Measurements from ENCODE around the gene TALDO1. TPM values are rescaled to one million over a fixed set of nuclear protein-coding genes. Genes with fewer than 3 reads are reported as not detected.
A peak's percentile ranks its signal among the peaks of the same experiment; 100 is the strongest.

Gene TALDO1
- total RNA-seq, 1 donor from 2014 or later, result 86.7 TPM

DNA sequence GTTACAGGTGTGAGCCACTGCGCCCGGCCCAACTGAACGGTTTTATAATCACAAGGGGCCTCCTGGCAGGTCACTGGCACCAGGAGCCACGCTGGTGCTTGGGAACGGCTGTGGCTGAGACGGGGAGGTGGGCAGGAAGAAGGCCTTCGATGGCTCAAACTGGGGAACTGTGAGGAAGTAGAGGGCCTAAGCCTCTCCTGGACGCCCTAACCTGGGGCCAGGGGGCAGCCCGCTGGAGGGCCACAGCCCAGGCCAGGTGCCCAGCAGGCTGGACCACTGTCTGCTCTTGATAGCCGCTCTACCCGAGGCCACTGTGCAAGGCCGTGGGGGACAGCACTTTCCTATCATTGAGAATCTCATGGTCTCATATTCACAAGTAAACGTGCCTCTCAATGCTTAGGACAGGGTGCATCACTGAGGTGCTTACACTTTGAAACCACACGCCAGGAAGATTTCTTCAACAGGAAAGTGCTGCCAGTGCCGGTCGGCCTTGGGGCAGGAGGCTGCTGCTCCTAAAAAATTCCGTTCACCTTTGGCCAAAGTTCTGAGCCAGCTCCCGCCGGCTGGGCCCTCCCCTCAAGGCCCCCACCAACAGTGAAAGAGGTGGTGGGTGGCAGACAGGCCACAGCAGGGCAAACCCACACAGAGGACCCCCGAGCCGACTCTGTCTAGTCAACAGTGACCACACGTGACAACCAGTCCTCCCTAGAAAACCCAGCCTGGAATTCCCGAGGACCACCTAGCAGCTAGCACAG lies 22.8 kb downstream of the TALDO1 start:
- no peak for DNase-seq (ENCODE audit: low read depth in 2 of 2)

DNA sequence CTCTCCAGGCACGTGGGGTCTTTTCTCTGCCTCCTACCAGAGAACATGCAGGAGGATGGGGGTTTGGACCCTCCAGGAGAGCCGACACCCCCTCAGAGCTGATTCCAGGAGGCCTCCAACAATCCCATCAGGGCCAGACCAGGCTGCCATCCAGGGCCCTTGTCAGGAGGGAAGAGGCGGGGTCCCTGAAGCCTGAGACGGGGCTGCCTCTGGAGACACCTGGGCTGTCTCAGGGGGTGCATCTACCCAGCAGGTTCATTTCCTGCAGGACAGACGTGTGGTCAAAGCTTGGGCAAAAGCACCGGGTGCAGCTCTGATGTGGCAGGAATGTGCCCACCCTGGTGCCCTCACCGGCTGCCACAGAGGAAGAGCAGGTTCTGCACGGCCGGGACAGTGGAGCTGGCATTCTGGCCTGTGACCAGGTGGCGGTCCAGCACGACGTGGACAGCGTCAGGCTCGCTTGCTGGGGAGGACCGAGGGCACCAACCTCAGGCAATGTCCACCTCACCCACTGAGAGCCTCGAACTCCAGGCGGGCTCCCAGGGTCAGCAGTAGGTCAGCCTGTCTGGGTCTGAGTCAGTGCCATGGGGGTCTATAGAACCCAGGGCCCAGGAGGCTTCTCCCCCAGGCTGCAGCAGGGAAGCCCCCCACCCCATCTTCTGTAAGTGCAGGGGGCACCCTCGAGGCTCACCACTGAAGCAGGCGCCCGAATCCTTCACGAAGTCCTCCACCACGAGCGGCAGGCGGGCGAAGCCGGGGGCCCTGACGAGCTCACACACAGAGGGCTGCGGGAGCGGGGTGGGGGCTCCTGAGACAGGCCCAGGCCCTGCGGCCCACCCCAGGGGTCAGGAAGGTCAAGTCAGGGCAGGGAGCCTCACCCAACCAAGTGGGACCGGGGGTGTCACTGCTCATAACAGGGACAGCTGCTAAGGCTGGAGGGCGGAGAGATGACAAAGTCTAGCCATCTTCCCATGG lies 23.7 kb downstream of the TALDO1 start:
- no peak for DNase-seq (ENCODE audit: low read depth in 2 of 2)

DNA sequence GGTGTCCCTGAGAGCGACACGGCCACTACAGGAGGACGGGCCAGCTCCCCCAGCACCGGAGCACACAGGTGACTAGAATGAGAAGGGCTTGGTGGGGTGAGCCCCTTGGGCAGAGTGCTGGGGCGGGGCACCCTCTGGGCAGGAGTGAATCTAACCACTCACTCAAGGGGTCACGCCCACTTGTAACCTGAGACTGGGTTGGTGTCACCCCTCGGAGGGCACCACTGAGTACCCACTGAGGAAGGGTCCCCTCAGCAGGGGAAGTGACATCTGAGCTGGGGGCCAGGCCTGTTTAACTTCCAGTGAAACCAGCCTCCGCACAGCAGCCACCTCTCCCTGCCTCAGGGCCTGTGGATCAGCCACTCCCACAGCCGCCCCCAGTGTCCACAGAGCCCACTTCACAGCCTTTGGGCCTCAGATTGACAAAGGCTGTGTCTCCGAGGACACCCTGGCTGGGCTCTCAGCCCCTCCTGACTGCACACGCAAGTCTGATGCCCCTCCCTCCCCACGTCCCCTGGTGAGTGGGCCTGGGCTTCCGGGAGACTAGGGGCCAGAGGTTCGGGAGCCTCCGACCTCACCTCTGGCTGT lies 24.4 kb downstream of the TALDO1 start:
- no peak for DNase-seq (ENCODE audit: low read depth in 2 of 2)

DNA sequence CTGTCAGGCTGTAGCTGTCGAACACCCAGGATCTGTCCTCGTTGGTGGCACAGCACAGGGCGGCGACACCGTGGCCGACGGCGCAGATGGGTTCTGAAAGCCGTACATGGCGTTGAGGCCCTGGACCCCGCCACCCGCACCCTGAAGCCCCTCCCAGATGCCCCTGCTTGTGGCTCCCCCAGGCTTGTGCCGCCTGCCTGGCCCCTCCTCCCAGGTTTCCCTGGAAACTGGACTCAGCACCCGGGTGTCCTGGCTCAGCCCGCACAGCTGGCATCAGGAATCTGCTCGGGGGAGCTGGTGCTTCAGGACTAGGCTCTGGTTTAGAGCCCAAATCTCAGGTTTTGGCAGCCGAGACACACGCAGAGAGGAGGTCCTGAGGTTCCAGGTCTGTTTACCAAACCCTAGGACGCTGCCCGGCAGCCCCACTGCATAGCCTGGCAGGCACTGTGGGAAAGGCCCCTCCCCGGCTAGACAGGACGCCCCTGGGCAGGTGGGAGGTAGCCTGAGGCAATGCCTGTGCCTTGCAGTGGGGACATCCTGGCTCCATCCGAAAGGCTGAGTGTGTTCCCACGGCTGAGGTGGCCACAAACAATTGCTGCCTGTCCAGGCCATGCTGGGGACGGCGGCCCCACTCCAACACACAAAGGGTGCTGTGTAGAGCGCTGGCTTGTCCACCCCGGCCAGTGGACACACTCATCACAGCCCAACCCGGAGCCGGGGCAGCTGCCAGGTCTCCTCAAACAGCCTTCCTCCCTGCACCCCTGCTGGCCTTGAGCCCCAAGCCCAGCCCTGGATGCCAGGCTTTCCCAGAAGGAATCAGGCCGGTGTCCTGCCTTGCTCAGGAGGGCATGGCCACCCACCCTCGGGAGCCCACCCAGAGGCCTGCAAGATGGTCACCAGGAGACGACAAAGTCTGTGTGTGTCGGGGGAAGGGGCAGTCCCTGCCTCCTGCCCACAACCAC lies 25.4 kb downstream of the TALDO1 start:
- no peak for DNase-seq (ENCODE audit: low read depth in 2 of 2)

DNA sequence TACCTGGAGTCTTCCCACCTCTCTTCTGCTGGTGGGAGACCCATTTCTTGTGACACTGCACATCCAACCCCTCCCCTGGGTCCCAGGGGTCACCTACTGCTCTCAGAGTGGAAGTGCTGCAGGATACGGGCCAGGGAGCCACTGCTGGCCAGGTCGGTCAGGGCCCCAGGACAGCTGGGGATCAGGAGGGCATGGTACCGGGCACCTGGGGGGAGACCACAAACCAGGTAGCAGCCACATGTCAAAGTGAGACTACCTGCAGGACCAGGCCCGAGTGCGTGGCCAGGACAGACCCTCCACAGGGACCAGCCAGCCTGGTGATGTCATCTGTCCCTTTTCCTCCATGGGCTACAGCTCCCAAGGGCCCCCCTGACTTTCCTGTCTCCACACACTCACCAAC lies 26.2 kb downstream of the TALDO1 start:
- no peak for DNase-seq (ENCODE audit: low read depth in 2 of 2)

DNA sequence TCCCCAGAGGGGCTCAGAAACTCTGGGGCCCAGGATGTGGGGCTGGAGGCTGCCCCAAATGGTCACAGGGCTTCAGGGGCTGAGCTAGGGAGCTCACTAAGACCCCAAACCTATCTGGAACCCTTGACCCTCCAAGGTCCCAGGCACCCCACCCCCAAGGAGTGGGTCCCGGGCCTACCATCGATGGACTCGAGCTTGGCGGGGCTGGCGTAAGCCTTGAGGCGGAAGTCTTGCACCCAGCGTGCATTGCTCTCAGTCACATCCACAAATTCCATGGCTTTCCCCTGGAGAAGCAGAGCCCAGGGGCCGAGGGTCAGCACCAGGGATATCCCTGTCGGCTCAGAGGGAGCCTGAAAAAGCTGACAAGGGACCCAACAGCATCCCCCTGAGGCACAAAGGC lies 26.6 kb downstream of the TALDO1 start:
- DNase-seq (ENCODE audit: low read depth in 2 of 2), result no peak

DNA sequence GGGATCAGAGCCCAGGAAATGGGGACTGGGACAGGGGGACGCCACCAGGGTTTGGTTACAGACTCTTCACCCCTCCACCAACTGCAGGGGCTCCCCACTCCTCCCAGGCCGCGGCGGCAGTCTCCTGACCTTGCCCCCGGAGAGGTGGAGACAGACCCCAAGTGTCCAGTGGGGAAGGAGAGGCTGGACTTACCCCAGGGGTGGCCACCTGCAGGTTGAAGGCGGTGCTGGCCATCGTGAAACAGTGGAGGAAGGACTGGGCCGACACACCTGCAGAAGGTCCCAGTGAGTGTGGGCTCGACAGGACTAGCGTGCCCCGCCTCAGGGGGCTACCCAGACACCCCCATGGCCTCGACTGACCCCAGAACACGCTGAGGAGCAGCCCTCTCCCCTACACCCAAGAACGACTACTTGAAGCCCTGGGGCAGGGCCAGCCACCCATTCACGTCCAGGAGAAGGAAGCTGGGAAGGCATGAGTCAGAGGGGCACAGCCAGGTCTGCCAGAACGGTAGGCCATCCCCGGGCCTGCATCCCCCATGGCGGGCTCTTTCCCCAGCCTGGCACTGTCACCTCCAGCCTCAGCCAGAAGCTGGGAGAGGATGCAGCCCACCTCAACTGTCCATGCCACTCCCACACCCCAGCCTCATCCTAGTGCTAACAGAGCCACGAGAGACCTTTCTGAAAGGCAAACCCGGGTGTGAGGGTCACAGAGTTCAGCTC lies 27.8 kb downstream of the TALDO1 start:
- peak in 1 of 2 donors; percentile 65 for DNase-seq (ENCODE audit: low read depth in 2 of 2)

DNA sequence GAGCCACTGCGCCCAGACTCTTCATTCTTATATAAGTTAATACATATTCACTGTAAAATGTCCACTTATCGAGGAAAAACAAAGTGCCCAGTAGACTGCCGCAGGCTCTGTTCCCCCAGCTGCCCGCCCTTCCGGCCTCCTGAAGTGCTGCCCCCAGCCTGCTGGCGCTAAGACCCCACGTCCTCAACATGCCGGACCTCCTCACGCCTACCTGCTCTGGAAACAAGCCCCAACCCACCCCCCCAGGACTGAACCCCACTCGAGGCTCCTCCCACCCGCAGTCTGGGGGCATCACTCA lies 28.9 kb downstream of the TALDO1 start:
- no peak for DNase-seq (ENCODE audit: low read depth in 2 of 2)

DNA sequence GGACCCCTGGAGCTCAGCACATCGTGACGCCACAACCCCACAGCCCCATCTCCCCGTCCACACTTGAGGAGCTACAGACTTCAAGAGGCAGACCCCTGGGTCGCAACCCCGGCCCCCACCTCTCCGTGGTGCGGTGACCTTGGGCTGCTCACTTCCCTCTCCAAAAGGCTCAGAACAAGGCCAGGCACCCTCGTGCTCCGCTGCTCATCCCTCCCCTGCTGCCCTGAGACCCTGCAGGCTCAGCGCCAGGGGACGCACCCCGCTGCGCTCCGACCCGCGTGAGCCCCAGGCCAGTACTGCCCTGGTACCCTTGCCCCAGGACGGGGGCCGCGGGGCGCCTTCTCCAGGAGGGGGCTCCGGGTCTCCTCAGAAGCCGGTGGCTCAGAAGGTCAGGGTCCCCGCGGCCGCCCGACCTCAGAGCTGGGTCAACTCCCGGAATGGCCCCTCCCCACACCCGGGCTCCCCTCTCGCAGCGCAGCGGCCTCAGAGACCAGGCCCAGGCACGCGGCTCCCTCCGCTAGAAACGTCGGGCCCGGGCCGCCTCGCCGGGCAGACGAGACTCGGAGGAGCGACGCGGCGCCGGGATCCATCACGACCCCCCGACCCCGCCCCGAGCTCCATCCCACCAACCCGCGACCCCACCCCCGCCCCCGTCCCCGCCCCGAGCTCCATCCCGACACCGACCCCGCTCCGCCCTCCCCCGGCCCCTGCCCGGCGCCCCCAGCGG lies 29.5 kb downstream of the TALDO1 start:
- DNase-seq (ENCODE audit: low read depth in 2 of 2), result peak; percentile 40 to 50

DNA sequence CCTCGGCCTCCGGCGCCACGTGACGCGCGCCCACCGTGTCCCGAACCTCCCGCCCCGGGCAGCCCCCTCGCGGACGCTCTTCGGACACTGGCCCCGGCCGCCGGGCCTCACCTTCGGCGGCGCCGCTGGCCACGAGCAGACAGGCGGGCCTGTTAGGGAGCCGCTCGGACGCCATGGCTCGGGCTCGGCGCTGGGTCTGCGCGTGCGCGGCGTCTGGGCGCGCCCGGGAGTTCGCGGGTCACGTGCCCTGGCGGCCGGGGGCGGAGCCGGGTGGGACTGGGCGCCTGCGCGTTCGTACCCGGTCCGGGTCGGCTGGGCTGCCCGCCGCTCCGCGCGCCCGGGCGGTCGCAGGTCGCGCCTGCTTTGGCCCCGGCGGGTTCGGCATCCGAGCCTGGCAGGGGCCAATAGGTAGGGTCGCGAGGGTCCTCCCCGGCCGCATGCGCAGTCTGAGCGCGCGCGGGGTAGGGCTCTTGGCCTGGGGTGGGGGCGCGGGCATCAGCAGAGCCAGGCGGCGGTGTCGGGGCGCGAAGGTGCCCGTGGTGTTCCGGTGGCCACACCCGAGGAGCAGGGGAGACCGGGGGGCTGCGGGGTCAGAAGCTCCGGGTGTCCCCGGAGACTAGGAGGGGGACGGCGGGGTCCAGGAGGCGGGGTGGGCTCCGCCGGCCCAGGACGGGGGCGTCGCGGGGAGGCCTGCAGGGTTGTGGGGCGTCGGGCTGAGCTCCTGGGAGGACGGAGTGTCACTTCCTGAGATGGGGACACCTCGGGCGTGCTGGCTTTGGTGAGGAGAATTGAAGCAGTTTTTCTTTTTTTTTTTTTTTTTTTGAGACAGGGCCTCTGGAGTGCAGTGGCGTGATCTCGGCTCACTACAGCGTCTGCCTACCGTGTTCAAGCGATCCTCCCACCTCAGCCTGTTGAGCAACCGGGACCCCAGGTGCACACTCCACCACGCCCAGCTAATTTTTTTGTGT lies 30.3 kb downstream of the TALDO1 start, which contains the start of gene GATD1:
Gene GATD1, minus strand, starts transcription at position 200 of the 968 bp plus-strand sequence. Its CDS starts 25 bp downstream, at position 175.
- DNase-seq (ENCODE audit: low read depth in 2 of 2), result peak; percentile 87 to 92

DNA sequence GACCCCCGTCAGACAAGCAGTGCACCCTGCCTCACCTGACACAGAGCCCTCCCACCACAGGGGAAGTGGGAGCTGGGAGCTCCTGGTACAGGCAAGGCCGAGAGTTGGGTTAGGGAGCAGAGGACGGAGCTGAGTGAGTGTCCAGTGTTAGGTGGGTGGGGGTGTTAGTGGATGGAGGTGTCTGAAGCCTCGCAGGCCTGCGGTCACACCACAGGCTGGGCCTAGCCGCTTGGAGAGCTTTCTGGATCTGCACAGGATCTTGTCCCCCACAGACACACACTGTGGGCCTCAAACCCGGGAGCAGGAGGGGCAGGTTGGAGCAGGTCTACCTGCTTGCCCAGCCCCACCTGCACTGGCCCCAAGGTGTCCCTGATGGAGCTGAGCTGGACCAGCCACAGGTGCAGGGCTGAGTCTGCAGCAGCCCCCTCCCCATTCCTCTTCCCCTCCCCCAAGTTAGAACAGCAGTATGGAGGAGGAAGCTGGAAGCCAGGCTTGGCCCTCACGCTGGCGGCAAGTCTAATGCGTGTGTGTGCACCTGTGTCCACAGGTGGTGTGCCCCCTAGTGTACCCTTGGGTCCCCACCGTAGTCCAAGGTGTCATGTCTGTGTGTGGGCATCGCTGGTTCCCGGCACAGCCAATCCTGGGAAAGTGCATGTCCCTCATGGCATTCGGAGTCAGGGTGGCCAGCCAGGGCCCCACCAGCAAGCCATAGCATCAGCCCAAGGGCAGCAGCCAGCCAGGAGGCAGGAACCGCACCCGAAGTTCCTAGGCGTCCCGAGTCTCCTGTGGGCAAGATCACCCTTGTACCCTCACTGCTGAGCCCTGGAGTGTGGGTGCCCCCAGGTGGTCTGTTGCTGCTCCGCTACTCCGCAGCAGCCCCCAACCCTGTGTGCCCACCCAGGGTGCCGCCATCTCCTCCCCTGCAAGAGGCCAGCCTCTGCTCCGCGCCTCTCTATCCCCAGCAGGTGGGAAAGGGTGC lies 32.0 kb downstream of the TALDO1 start:
- DNase-seq (ENCODE audit: low read depth in 2 of 2), result no peak

DNA sequence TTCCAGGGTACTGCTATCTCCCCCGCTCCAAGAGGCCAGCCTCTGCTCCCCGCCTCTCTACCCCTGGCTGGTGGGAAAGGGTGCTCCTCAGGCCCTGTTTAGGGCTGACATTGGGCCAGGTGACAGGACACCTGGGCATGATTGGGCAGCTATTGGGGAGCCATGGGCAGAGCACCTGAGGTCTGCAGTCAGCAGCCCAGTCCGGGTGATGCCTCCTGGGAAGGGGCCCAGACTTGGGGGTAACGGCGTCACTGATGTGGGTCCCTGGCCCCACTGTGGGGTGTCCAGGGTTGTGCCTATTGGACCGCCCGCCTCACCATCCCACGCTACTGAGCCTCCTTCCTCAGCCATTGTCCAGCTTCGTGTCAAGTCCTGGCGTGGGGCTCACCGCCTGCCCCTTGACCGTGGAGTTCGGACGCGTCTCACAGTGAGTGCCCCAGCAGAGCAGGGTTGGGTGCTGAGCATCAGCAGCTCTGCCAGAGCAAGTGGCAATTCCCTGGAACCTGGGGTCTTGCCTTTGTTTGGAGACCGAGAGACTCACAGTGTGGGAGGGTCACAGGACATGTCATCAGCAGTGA lies 32.8 kb downstream of the TALDO1 start:
- DNase-seq (ENCODE audit: low read depth in 2 of 2), result no peak

DNA sequence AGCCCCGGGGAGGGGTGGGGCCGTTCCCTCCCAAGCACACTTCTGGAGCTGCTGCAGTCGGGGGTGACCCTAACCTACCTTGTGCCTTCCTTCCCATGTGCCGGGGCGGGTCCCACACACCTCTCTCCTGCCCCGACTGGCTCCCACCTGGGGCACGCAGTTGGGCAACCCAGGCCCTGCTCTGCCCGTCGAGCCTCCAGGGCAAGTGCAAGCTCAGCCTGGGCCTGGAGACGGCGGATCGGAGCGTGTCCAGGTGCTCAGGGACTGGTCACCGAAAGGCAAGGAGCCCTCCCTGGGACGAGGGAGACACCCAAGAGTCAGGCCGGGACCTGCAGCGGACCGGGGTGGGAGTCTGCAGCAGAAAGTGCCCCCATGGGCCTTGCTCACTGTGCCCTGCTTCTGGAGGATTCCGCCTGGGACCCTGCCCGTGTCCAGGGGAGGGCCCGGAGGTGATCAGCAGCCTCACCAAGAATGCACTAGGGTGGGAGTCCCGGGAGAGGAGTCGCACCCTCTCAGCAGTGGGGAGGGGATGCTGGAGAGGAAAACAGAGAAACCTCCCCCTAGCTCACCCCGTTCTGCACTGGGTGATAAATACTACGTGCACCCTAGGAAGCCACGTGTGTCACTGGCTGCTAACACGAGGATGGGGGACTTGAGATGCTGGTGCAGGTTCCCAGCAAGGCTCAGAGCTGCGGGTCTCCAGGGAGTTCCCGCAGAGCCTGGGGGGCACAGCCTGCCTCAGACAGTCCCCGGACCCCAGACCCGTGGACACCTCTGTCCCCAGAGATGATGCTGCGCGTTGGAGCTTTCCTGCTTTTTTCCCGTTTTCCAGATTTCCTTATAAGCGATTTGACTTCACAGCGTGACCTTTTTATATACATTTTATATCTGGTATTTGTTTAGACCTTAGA lies 35.3 kb downstream of the TALDO1 start:
- no peak for DNase-seq (ENCODE audit: low read depth in 2 of 2)

DNA sequence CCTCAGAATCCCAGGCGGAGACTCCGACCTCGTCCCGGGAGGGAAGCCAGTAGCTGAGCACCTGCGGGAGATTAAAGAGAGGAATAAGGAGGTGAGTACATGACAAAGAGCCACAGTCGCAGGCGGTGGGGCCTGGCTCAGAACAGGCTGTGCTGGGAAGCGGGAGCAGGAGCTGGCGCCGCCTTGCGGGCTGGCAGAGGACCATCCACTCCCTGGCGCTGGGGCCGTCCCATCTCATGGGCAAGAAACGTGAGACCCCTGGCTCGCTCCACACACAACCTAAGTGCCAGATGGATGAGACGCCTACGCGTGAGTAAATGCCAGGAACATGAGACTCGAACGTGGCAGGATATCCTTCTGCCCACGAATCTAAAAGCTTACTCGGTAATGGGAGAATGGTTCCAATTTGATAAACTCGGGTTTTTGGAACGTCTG lies 36.3 kb downstream of the TALDO1 start:
- peak; percentile 67 to 82 for DNase-seq (ENCODE audit: low read depth in 2 of 2)

DNA sequence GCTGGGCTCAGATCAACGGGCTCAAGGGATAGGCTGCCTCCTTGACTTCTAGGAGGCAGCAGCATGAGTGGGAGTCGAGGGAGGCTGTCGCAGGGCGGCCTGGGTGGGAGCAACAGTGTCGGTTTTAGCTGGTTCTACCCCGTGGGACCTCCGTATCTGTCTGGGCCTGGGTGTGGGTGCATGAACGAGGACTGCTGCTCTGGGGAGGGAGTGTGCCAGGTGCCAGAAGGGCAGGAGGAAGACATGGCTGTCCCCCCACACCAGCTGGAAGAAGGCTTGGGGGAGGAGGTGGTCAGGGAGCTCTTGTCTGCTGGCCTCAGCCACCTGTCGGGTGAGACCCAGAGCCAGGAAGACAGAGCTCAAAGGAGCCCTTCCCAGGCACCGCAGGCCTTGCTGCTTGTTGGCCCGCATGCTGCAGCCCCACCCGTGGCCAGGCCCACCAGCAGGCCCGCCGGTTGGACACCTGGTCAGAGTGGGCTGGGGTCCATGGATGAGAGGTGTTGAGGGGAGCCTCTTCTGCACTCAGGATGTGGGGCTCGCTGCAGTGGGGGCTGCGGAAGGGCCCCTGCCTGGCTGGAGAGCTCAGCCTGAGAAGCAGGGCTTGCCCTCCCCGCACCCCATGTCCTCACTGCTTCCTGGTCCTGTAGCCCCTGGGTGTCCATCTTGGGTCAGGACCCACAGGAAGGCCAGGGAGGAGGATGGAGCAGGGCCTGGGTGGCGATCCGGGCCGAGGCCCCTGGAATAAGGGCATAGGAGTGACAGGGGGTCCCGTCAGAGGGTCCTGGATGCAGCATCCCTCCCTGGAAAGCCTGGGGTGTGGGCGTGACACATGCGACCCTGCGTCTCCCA lies 39.2 kb downstream of the TALDO1 start:
- no peak for DNase-seq (ENCODE audit: low read depth in 2 of 2)
